ENCODE measurements around the gene SIGLEC7. TPM values are rescaled to one million over a fixed set of nuclear protein-coding genes. Genes with fewer than 3 reads are reported as not detected.

SIGLEC7 gene
- total and polyA plus RNA-seq, 10 of the 15 experiments (the other 5 are each of a cell fraction or from before 2014, with no cell fraction given) = 0.15 TPM; not detected in 9

- FAIRE-seq = no peak
- in situ Hi-C loops (cut with MboI) = loop anchor here (10.0 kb wide), 1 partner anchor 1078 kb away; the partner anchor contains the start of genes VRK3 and ZNF473
Observed at GRCh38 chr19:51102991-51103390, 39.1 kb upstream of the SIGLEC7 start.

More at GRCh38 chr19:51102991-51103390, 39.1 kb upstream of the SIGLEC7 start:
- H3K79me2 ChIP-seq (ENCODE audit: control insufficient read depth, insufficient read depth, low read length) = peaks cover 13% of the 10 kb centered on the region
- intact Hi-C loops (cut with micrococcal nuclease; ENCODE audit: unreplicated experiment) = no loop called here
- no peak overlapping the region for H3K4me2 ChIP-seq (ENCODE audit: control insufficient read depth, insufficient read depth)
- no peak overlapping the region for H3K9ac ChIP-seq (ENCODE audit: control insufficient read depth, insufficient read depth, low read length)
- H3K27me3 ChIP-seq (replicated peaks in 1 of 2; ENCODE audit: control insufficient read depth in 2 of 2, insufficient read depth in 2 of 2, low read length in 1 of 2) = no peaks in the 10 kb centered on the region
- ChIA-PET POLR2A (no interaction called here), RAD21 (ENCODE audit: unreplicated experiment) (no interaction called here), SMC1A (ENCODE audit: uncharacterized antibody, unreplicated experiment) (no interaction called here), CTCF (no interaction called here)
- TF ChIP-seq ZNF384 (IDR thresholded peaks at IDR 0.05; ENCODE audit: borderline replicate concordance, low read depth, low read length) (no peak), POLR2A (IDR thresholded peaks at IDR 0.05; ENCODE audit: low read depth, low read length) (no peak), MTA3 (IDR thresholded peaks at IDR 0.05; ENCODE audit: borderline replicate concordance, low read length) (no peak), E2F8 (IDR thresholded peaks at IDR 0.05; ENCODE audit: low read depth, partially characterized antibody) (no peak), HDAC6 (IDR thresholded peaks at IDR 0.05; ENCODE audit: unreplicated experiment) (no peak), STAT3 (IDR thresholded peaks at IDR 0.05; ENCODE audit: low read depth, low read length) (no peak)
- TF ChIP-seq, protein P1, sequence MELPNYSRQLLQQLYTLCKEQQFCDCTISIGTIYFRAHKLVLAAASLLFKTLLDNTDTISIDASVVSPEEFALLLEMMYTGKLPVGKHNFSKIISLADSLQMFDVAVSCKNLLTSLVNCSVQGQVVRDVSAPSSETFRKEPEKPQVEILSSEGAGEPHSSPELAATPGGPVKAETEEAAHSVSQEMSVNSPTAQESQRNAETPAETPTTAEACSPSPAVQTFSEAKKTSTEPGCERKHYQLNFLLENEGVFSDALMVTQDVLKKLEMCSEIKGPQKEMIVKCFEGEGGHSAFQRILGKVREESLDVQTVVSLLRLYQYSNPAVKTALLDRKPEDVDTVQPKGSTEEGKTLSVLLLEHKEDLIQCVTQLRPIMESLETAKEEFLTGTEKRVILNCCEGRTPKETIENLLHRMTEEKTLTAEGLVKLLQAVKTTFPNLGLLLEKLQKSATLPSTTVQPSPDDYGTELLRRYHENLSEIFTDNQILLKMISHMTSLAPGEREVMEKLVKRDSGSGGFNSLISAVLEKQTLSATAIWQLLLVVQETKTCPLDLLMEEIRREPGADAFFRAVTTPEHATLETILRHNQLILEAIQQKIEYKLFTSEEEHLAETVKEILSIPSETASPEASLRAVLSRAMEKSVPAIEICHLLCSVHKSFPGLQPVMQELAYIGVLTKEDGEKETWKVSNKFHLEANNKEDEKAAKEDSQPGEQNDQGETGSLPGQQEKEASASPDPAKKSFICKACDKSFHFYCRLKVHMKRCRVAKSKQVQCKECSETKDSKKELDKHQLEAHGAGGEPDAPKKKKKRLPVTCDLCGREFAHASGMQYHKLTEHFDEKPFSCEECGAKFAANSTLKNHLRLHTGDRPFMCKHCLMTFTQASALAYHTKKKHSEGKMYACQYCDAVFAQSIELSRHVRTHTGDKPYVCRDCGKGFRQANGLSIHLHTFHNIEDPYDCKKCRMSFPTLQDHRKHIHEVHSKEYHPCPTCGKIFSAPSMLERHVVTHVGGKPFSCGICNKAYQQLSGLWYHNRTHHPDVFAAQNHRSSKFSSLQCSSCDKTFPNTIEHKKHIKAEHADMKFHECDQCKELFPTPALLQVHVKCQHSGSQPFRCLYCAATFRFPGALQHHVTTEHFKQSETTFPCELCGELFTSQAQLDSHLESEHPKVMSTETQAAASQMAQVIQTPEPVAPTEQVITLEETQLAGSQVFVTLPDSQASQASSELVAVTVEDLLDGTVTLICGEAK (IDR thresholded peaks at IDR 0.05; ENCODE audit: borderline replicate concordance) = no peak
- ATAC-seq (no peak), DNase-seq (ENCODE audit: low read depth, low spot score) (no peak)
- H3K36me3 ChIP-seq (ENCODE audit: control insufficient read depth in 2 of 2, insufficient read depth in 2 of 2, low read length in 1 of 2) = peaks cover 4 to 8% of the 10 kb centered on the region in 2 experiments; a peak in 3 of 4 replicates
- H3K4me3 ChIP-seq = no peak overlapping the region
- no peaks in the 10 kb centered on the region for H4K20me1 ChIP-seq (ENCODE audit: control insufficient read depth, insufficient read depth)
- no peak overlapping the region for H2AFZ ChIP-seq (ENCODE audit: control insufficient read depth, low read depth, low read length)
- H3K4me1 ChIP-seq (ENCODE audit: control insufficient read depth, insufficient read depth, low read length) = no peaks in the 10 kb centered on the region; the same call in 1 of the 2 replicates
- 98% methylated on average over 7 of the region's 7 CpGs for WGBS (ENCODE audit: insufficient coverage, insufficient replicate concordance, low lambda C conversion rate, missing lambda C conversion rate)
- BruUV-seq (replicated peaks) = no TSS peak
- no peaks in the 10 kb centered on the region for H3K9me3 ChIP-seq (replicated peaks; ENCODE audit: control insufficient read depth, insufficient read depth, low read length)
- H3K27ac ChIP-seq (ENCODE audit: control insufficient read depth, insufficient read depth) = no peak overlapping the region

All from GM12878 (cell line).